C4-2B (cell line): ENCODE measurements around the gene MRC2.

Experiments used
- ZFX ChIP-seq: fragments of 450-650 bp; IDR thresholded peaks from 2 replicates; pipeline ENCODE4 v1.6.1; 2017
- TF ChIP-seq, protein P1 (sequence below): fragments of 450-650 bp; conservative IDR thresholded peaks from 2 replicates; pipeline ENCODE4 v1.5.1; 2017; ENCODE audit warnings: mild to moderate bottlenecking

GRCh38 chr17:62660629-62661118 lies 33.2 kb downstream of the MRC2 start:
- TF ChIP-seq, protein P1, sequence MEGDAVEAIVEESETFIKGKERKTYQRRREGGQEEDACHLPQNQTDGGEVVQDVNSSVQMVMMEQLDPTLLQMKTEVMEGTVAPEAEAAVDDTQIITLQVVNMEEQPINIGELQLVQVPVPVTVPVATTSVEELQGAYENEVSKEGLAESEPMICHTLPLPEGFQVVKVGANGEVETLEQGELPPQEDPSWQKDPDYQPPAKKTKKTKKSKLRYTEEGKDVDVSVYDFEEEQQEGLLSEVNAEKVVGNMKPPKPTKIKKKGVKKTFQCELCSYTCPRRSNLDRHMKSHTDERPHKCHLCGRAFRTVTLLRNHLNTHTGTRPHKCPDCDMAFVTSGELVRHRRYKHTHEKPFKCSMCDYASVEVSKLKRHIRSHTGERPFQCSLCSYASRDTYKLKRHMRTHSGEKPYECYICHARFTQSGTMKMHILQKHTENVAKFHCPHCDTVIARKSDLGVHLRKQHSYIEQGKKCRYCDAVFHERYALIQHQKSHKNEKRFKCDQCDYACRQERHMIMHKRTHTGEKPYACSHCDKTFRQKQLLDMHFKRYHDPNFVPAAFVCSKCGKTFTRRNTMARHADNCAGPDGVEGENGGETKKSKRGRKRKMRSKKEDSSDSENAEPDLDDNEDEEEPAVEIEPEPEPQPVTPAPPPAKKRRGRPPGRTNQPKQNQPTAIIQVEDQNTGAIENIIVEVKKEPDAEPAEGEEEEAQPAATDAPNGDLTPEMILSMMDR, result no peak
- no peak for TF ChIP-seq ZFX
